Breast epithelium (tissue), 3 donors: ENCODE results near the gene RHEB.

Experiments
- POLR2A ChIP-seq: fragments of 450-650 bp; IDR thresholded peaks from one replicate; pipeline ENCODE4 v1.6.1; 2016; ENCODE audit warnings: antibody characterized with exemption, mild to moderate bottlenecking, moderate library complexity
- TF ChIP-seq, protein P1 (sequence below), 3 donors: fragments of 450-650 bp; IDR thresholded peaks; one replicate each; pipeline ENCODE4 v1.5.1; 2016 to 2017; ENCODE audit warnings: antibody characterized with exemption in 3 of 3, mild to moderate bottlenecking in 3 of 3, moderate library complexity in 3 of 3

DNA sequence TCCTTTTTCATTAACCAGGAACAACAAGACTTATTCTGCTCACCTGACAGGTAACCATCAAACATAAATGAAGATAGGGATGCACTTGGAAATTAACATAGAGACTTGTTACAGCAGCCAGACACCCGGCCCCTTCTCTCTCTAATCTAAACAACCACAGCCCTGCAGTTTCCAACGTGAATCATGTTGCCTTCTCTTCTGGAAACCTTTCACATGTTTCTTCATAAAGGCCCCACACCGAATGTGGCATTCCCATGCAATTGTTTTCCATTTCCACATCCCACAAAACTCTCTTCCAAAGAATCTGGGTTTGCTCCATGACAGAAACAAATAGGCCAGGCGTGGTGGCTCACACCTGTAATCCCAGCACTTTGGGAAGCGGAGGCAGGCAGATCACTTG is 94.9 kb downstream of the RHEB start:
- TF ChIP-seq, protein P1, sequence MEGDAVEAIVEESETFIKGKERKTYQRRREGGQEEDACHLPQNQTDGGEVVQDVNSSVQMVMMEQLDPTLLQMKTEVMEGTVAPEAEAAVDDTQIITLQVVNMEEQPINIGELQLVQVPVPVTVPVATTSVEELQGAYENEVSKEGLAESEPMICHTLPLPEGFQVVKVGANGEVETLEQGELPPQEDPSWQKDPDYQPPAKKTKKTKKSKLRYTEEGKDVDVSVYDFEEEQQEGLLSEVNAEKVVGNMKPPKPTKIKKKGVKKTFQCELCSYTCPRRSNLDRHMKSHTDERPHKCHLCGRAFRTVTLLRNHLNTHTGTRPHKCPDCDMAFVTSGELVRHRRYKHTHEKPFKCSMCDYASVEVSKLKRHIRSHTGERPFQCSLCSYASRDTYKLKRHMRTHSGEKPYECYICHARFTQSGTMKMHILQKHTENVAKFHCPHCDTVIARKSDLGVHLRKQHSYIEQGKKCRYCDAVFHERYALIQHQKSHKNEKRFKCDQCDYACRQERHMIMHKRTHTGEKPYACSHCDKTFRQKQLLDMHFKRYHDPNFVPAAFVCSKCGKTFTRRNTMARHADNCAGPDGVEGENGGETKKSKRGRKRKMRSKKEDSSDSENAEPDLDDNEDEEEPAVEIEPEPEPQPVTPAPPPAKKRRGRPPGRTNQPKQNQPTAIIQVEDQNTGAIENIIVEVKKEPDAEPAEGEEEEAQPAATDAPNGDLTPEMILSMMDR (IDR thresholded peaks at IDR 0.05), result no peak
- TF ChIP-seq POLR2A, result no peak
